Liver (tissue), 9 donors: Measurements from ENCODE around the gene ZNF580. TPM values are rescaled to one million over a fixed set of nuclear protein-coding genes. Genes with fewer than 3 reads are reported as not detected.

ENCODE experiments used
- DNase-seq: peaks from one replicate; pipeline ENCODE4 v3.0.0-alpha.2; 2017; ENCODE audit warnings: low spot score
- H3K27ac ChIP-seq, 2 donors: one replicate each; pipeline ENCODE4 v1.7.0; 2013; ENCODE audit warnings: inconsistent platforms in 2 of 2, low read length in 2 of 2, control low read depth in 1 of 2, low read depth in 1 of 2, mild to moderate bottlenecking in 1 of 2
- H3K27me3 ChIP-seq, 4 donors: one replicate each; pipeline versions ENCODE4 v1.6.1 to v1.7.0; 2013; ENCODE audit warnings: low read length in 3 of 4, inconsistent platforms in 1 of 4, mild to moderate bottlenecking in 1 of 4, moderate library complexity in 1 of 4; ENCODE audit not compliant: control insufficient read depth in 4 of 4, insufficient read depth in 4 of 4
- H3K36me3 ChIP-seq, 4 donors: one replicate each; pipeline versions ENCODE4 v1.6.1 to v1.7.0; 2013; ENCODE audit warnings: low read length in 3 of 4, mild to moderate bottlenecking in 3 of 4, low read depth in 1 of 4, moderate library complexity in 1 of 4; ENCODE audit not compliant: control insufficient read depth in 4 of 4, insufficient read depth in 3 of 4
- H3K4me1 ChIP-seq, 4 donors: one replicate each; pipeline versions ENCODE4 v1.6.1 to v1.7.0; 2013; ENCODE audit warnings: low read length in 3 of 4, mild to moderate bottlenecking in 3 of 4, moderate library complexity in 1 of 4; ENCODE audit not compliant: control insufficient read depth in 4 of 4, insufficient read depth in 4 of 4
- H3K4me3 ChIP-seq, 3 donors: one replicate each; pipeline versions ENCODE4 v1.6.1 to v1.7.0; 2013; ENCODE audit warnings: low read length in 3 of 3, control low read depth in 1 of 3, low read depth in 1 of 3, mild to moderate bottlenecking in 1 of 3
- H3K9ac ChIP-seq, 2 donors: one replicate each; pipeline ENCODE4 v1.7.0; 2013; ENCODE audit warnings: low read length in 2 of 2, mild to moderate bottlenecking in 2 of 2, moderate library complexity in 2 of 2, control low read depth in 1 of 2, low read depth in 1 of 2
- H3K9me3 ChIP-seq, 4 donors: one replicate each; pipeline versions ENCODE4 v1.6.1 to v1.7.0; 2013; ENCODE audit warnings: low read length in 3 of 4; ENCODE audit not compliant: control insufficient read depth in 4 of 4
- ATF3 ChIP-seq: IDR thresholded peaks from 2 replicates; pipeline ENCODE4 v1.6.1; 2016; ENCODE audit warnings: antibody characterized with exemption
- CTCF ChIP-seq: fragments of 150-350 bp; IDR thresholded peaks from 2 replicates; pipeline ENCODE4 v1.5.1; 2017; ENCODE audit warnings: improper control_type of control experiment, low read depth, low read length; ENCODE audit not compliant: missing input control
- EGR1 ChIP-seq, 2 donors: IDR thresholded peaks; 2 replicates each; pipeline ENCODE4 v1.6.1; 2016 to 2018; ENCODE audit warnings: antibody characterized with exemption in 2 of 2, low read depth in 2 of 2
- FOXA1 ChIP-seq: IDR thresholded peaks from 2 replicates; pipeline ENCODE4 v1.6.1; 2016; ENCODE audit warnings: antibody characterized with exemption
- FOXA2 ChIP-seq: IDR thresholded peaks from 2 replicates; pipeline ENCODE4 v1.6.1; 2016; ENCODE audit warnings: antibody characterized with exemption
- GABPA ChIP-seq, 2 donors: IDR thresholded peaks in 1 of 2; conservative IDR thresholded peaks in 1 of 2; 2 replicates each; pipeline ENCODE4 v1.6.1; 2016; ENCODE audit warnings: antibody characterized with exemption in 2 of 2, mild to moderate bottlenecking in 1 of 2, moderate library complexity in 1 of 2
- HNF4A ChIP-seq, 2 donors: conservative IDR thresholded peaks; 2 replicates each; pipeline ENCODE4 v1.6.1; 2016; ENCODE audit warnings: antibody characterized with exemption in 2 of 2, mild to moderate bottlenecking in 2 of 2
- HNF4G ChIP-seq: IDR thresholded peaks from 2 replicates; pipeline ENCODE4 v1.6.1; 2016; ENCODE audit warnings: antibody characterized with exemption
- JUND ChIP-seq, 2 donors: IDR thresholded peaks; 2 replicates each; pipeline ENCODE4 v1.6.1; 2016; ENCODE audit warnings: antibody characterized with exemption in 2 of 2
- NR2F2 ChIP-seq: IDR thresholded peaks from 2 replicates; pipeline ENCODE4 v1.6.1; 2016; ENCODE audit warnings: antibody characterized with exemption
- RAD21 ChIP-seq, 2 donors: IDR thresholded peaks; 2 replicates each; pipeline ENCODE4 v1.6.1; 2016; ENCODE audit warnings: antibody characterized with exemption in 2 of 2, mild to moderate bottlenecking in 2 of 2
- REST ChIP-seq: IDR thresholded peaks from 2 replicates; pipeline ENCODE4 v1.6.1; 2016; ENCODE audit warnings: antibody characterized with exemption, mild to moderate bottlenecking
- RXRA ChIP-seq, 2 donors: IDR thresholded peaks; 2 replicates each; pipeline ENCODE4 v1.6.1; 2017 to 2018; ENCODE audit warnings: antibody characterized with exemption in 2 of 2, mild to moderate bottlenecking in 1 of 2
- SP1 ChIP-seq: IDR thresholded peaks from 2 replicates; pipeline ENCODE4 v1.6.1; 2018; ENCODE audit warnings: antibody characterized with exemption, mild to moderate bottlenecking
- TAF1 ChIP-seq: conservative IDR thresholded peaks from 2 replicates; pipeline ENCODE4 v1.6.1; 2016; ENCODE audit warnings: antibody characterized with exemption, mild to moderate bottlenecking
- YY1 ChIP-seq: IDR thresholded peaks from 2 replicates; pipeline ENCODE4 v1.6.1; 2016; ENCODE audit warnings: antibody characterized with exemption, mild to moderate bottlenecking
- WGBS: extraction: QIAGEN DNeasy Blood & Tissue Kit; methylation state at CpG from one replicate; pipeline ENCODE4 v1.1.7; 2013; 5-methylcytosine and 5-hydroxymethylcytosine counted together
- polyA plus RNA-seq, 2 donors: library from polyadenylated mRNA; stranded (reverse) in 1 of 2; unstranded in 1 of 2; fragments of 200-250 nt in 1 of 2; fragments of >200 nt in 1 of 2; fragmentation: Nextera tagmentation in 1 of 2; extraction: Ambion mirVana in 1 of 2; gene quantifications; one replicate each; pipeline versions ENCODE4 v1.2.1 to v1.2.3, GENCODE V29; 2013 to 2015
- total RNA-seq, 2 donors: library from RNA; depleted of rRNA; stranded (reverse); fragments of >200 nt; gene quantifications; one replicate each; pipeline ENCODE4 v1.2.3, GENCODE V29; 2014
- TF ChIP-seq, protein P1 (sequence below): IDR thresholded peaks from 2 replicates; pipeline ENCODE4 v1.6.1; 2016; ENCODE audit warnings: antibody characterized with exemption
- TF ChIP-seq, protein P2 (sequence below): IDR thresholded peaks from 2 replicates; pipeline ENCODE4 v1.6.1; 2016; ENCODE audit warnings: antibody characterized with exemption
- donor health status: healthy.
- donor health status: healthy.
- donor health status: healthy.
- donor health status: healthy.
- donor health status: healthy.

ZNF580 gene
- total and polyA plus RNA-seq, 4 donors, result 2.6 to 5.2 (median 5.1) TPM

GRCh38 chr19:55667958-55668357, 27.2 kb downstream of the ZNF580 start:
- Histone ChIP-seq H3K9ac (no peak overlapping the region), H3K4me3 (no peak overlapping the region), H3K36me3 (peaks cover 22 to 70% (median 56%) of the 10 kb centered on the region in 4 donors), H3K4me1 (peaks cover 0 to 12% (median 0%) of the 10 kb centered on the region in 4 donors), H3K27ac (no peak overlapping the region), H3K9me3 (no peaks in the 10 kb centered on the region), H3K27me3 (no peaks in the 10 kb centered on the region)
- 75% methylated on average over 11 of the region's 11 CpGs for WGBS
- TF ChIP-seq HNF4G, result no peak
- TF ChIP-seq, protein P1, sequence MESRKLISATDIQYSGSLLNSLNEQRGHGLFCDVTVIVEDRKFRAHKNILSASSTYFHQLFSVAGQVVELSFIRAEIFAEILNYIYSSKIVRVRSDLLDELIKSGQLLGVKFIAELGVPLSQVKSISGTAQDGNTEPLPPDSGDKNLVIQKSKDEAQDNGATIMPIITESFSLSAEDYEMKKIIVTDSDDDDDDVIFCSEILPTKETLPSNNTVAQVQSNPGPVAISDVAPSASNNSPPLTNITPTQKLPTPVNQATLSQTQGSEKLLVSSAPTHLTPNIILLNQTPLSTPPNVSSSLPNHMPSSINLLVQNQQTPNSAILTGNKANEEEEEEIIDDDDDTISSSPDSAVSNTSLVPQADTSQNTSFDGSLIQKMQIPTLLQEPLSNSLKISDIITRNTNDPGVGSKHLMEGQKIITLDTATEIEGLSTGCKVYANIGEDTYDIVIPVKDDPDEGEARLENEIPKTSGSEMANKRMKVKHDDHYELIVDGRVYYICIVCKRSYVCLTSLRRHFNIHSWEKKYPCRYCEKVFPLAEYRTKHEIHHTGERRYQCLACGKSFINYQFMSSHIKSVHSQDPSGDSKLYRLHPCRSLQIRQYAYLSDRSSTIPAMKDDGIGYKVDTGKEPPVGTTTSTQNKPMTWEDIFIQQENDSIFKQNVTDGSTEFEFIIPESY, result no peak
- no peak for TF ChIP-seq SP1
- no peak for TF ChIP-seq TAF1
- TF ChIP-seq ATF3, result no peak
- no peak for TF ChIP-seq RAD21 (IDR thresholded peaks at IDR 0.05)
- TF ChIP-seq RXRA (IDR thresholded peaks at IDR 0.05), result no peak
- TF ChIP-seq CTCF, result no peak
- TF ChIP-seq GABPA (IDR thresholded peaks at IDR 0.05 in 1 of 2, conservative IDR thresholded peaks at IDR 0.05 in 1 of 2), result no peak
- TF ChIP-seq FOXA1, result no peak
- TF ChIP-seq, protein P2, sequence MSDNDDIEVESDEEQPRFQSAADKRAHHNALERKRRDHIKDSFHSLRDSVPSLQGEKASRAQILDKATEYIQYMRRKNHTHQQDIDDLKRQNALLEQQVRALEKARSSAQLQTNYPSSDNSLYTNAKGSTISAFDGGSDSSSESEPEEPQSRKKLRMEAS, result no peak
- TF ChIP-seq JUND (IDR thresholded peaks at IDR 0.05), result no peak
- no peak for TF ChIP-seq HNF4A (conservative IDR thresholded peaks at IDR 0.05)
- no peak for TF ChIP-seq FOXA2
- no peak for TF ChIP-seq NR2F2
- TF ChIP-seq REST, result no peak
- no peak for TF ChIP-seq EGR1 (IDR thresholded peaks at IDR 0.05; ENCODE audit: low read depth in 2 of 2)
- TF ChIP-seq YY1, result no peak
- DNase-seq, result no peak
